Neuronal stem cell (in vitro differentiated cells): Measurements from ENCODE around the gene UMAD1.
A peak's percentile ranks its signal among the peaks of the same experiment; 100 is the strongest.

Experiments
- DNase-seq: peaks from one replicate; pipeline ENCODE4 v3.0.0-alpha.2; 2013; ENCODE audit warnings: low spot score
- H2AFZ ChIP-seq: one replicate; pipeline ENCODE4 v1.6.1; 2013; ENCODE audit warnings: mild to moderate bottlenecking, low read length, inconsistent platforms
- H2AK5ac ChIP-seq: 2 replicates; pipeline ENCODE4 v1.6.1; 2013; ENCODE audit warnings: low read depth, mild to moderate bottlenecking, inconsistent platforms, low read length, moderate library complexity, mixed read lengths
- H2BK120ac ChIP-seq: 2 replicates; pipeline ENCODE4 v1.6.1; 2013; ENCODE audit warnings: low read depth, mild to moderate bottlenecking, inconsistent platforms, low read length, moderate library complexity, mixed read lengths
- H2BK12ac ChIP-seq: one replicate; pipeline ENCODE4 v1.6.1; 2013; ENCODE audit warnings: low read length, inconsistent platforms
- H2BK15ac ChIP-seq: 2 replicates; pipeline ENCODE4 v1.6.1; 2013; ENCODE audit warnings: mild to moderate bottlenecking, low read length, inconsistent platforms, mixed read lengths
- H2BK5ac ChIP-seq: one replicate; pipeline ENCODE4 v1.6.1; 2013; ENCODE audit warnings: inconsistent platforms, mild to moderate bottlenecking, low read length, moderate library complexity
- H3K14ac ChIP-seq: one replicate; pipeline ENCODE4 v1.6.1; 2013; ENCODE audit warnings: low read length, inconsistent platforms
- H3K18ac ChIP-seq: 2 replicates; pipeline ENCODE4 v1.6.1; 2013; ENCODE audit warnings: low read length, inconsistent platforms
- H3K23ac ChIP-seq: 2 replicates; pipeline ENCODE4 v1.6.1; 2013; ENCODE audit warnings: low read depth, mild to moderate bottlenecking, mixed read lengths, low read length, inconsistent platforms; ENCODE audit not compliant: poor library complexity
- H3K27ac ChIP-seq: replicated peaks from 3 replicates; pipeline ENCODE4 v1.5.1; 2013; ENCODE audit warnings: low read length, inconsistent platforms
- H3K27me3 ChIP-seq, 3 experiments: 2 replicates each; pipeline ENCODE4 v1.6.1; 2013; ENCODE audit warnings: low read length in 3 of 3, mild to moderate bottlenecking in 2 of 3, inconsistent platforms in 1 of 3, low read depth in 1 of 3, mixed read lengths in 1 of 3, moderate library complexity in 1 of 3; ENCODE audit not compliant: control insufficient read depth in 3 of 3, insufficient read depth in 3 of 3
- H3K36me3 ChIP-seq, 2 donors: replicated peaks in 1 of 2; 2 replicates each; pipeline ENCODE4 v1.6.1; 2013; ENCODE audit warnings: low read length in 2 of 2; ENCODE audit not compliant: control insufficient read depth in 2 of 2, insufficient read depth in 2 of 2
- H3K4ac ChIP-seq: 2 replicates; pipeline ENCODE4 v1.6.1; 2013; ENCODE audit warnings: inconsistent platforms, mild to moderate bottlenecking, low read length, moderate library complexity
- H3K4me1 ChIP-seq, 2 donors: 1 replicate in 1 of 2; 2 replicates in 1 of 2; pipeline ENCODE4 v1.6.1; 2013; ENCODE audit warnings: low read length in 2 of 2, low read depth in 1 of 2; ENCODE audit not compliant: control insufficient read depth in 2 of 2, insufficient read depth in 1 of 2
- H3K4me2 ChIP-seq: one replicate; pipeline ENCODE4 v1.6.1; 2013; ENCODE audit warnings: mild to moderate bottlenecking, low read length, inconsistent platforms; ENCODE audit not compliant: insufficient read depth, poor library complexity, severe bottlenecking
- H3K4me3 ChIP-seq, 2 donors: 2 replicates each; pipeline ENCODE4 v1.5.1; 2013; ENCODE audit warnings: low read length in 2 of 2, mild to moderate bottlenecking in 2 of 2, inconsistent platforms in 1 of 2, moderate library complexity in 1 of 2
- H3K79me1 ChIP-seq: one replicate; pipeline ENCODE4 v1.6.1; 2013; ENCODE audit warnings: low read depth, mild to moderate bottlenecking, inconsistent platforms, low read length, moderate library complexity
- H3K9ac ChIP-seq: one replicate; pipeline ENCODE4 v1.6.1; 2013; ENCODE audit warnings: mild to moderate bottlenecking, low read depth, low read length, inconsistent platforms; ENCODE audit not compliant: poor library complexity
- H3K9me3 ChIP-seq, 2 donors: replicated peaks in 1 of 2; 2 replicates each; pipeline versions ENCODE3 to v1.6.1; 2013; ENCODE audit warnings: low read length in 2 of 2, mild to moderate bottlenecking in 2 of 2, inconsistent platforms in 1 of 2, low read depth in 1 of 2, mixed read lengths in 1 of 2, moderate library complexity in 1 of 2; ENCODE audit not compliant: control insufficient read depth in 2 of 2, insufficient read depth in 1 of 2
- H4K8ac ChIP-seq: one replicate; pipeline ENCODE4 v1.6.1; 2013; ENCODE audit warnings: low read depth, mild to moderate bottlenecking, inconsistent platforms, low read length, moderate library complexity
- H4K91ac ChIP-seq: one replicate; pipeline ENCODE4 v1.6.1; 2013; ENCODE audit warnings: low read length, low read depth, mild to moderate bottlenecking, inconsistent platforms; ENCODE audit not compliant: poor library complexity
- WGBS, 2 donors: extraction: QIAGEN DNeasy Blood & Tissue Kit; methylation state at CpG; one replicate each; pipeline ENCODE4 v1.1.7; 2013; ENCODE audit warnings: missing lambda C conversion rate in 2 of 2, mixed read lengths in 1 of 2; ENCODE audit not compliant: insufficient read length in 2 of 2, insufficient replicate concordance in 1 of 2; ENCODE audit errors: extremely low coverage in 2 of 2; 5-methylcytosine and 5-hydroxymethylcytosine counted together

Gene UMAD1

GRCh38 chr7:7819442-7820247 lies 179.1 kb downstream of the UMAD1 start:
- no peak overlapping the region for H3K27ac ChIP-seq
- H2AK5ac ChIP-seq: no peak overlapping the region
- no peak for DNase-seq
- no peak overlapping the region for H2BK12ac ChIP-seq
- H2BK120ac ChIP-seq: no peak overlapping the region
- H3K9me3 ChIP-seq: peaks cover 0 to 2% of the 10 kb centered on the region in 2 donors
- H3K4me2 ChIP-seq: no peak overlapping the region
- H2BK15ac ChIP-seq: no peak overlapping the region
- H3K79me1 ChIP-seq: no peaks in the 10 kb centered on the region
- H3K14ac ChIP-seq: no peak overlapping the region
- peaks cover 9 to 15% of the 10 kb centered on the region in 2 donors for H3K4me1 ChIP-seq
- H3K23ac ChIP-seq: no peak overlapping the region
- no peaks in the 10 kb centered on the region for H3K27me3 ChIP-seq
- no CpG with 5 or more reads among the region's 6 CpGs for WGBS, 2 donors
- no peak overlapping the region for H3K18ac ChIP-seq
- H4K91ac ChIP-seq: no peak overlapping the region
- peaks cover 0 to 2% of the 10 kb centered on the region in 2 donors for H3K36me3 ChIP-seq
- H3K4me3 ChIP-seq: no peak overlapping the region
- no peak overlapping the region for H3K4ac ChIP-seq
- no peak overlapping the region for H2AFZ ChIP-seq
- no peak overlapping the region for H4K8ac ChIP-seq
- no peak overlapping the region for H3K9ac ChIP-seq
- H2BK5ac ChIP-seq: no peak overlapping the region

- Histone ChIP-seq H3K79me1 (no peaks in the 10 kb centered on the region), H2BK120ac (no peak overlapping the region), H3K4ac (no peak overlapping the region), H2BK5ac (no peak overlapping the region), H3K14ac (no peak overlapping the region), H3K4me2 (no peak overlapping the region), H3K4me1 (peaks cover 9 to 15% of the 10 kb centered on the region in 2 donors), H3K36me3 (no peaks in the 10 kb centered on the region), H2BK12ac (no peak overlapping the region), H3K27ac (no peak overlapping the region), H3K4me3 (no peak overlapping the region), H2AFZ (no peak overlapping the region), H4K91ac (no peak overlapping the region), H3K18ac (no peak overlapping the region), H3K27me3 (no peaks in the 10 kb centered on the region), H3K9me3 (peaks cover 0 to under 1% of the 10 kb centered on the region in 2 donors), H3K23ac (no peak overlapping the region), H4K8ac (no peak overlapping the region), H2BK15ac (no peak overlapping the region), H3K9ac (no peak overlapping the region), H2AK5ac (no peak overlapping the region)
- DNase-seq: no peak
- no CpG with 5 or more reads among the region's 1 CpG for WGBS, 2 donors
Observed at GRCh38 chr7:7820409-7820808, 179.9 kb downstream of the UMAD1 start.

- Histone ChIP-seq H2BK5ac (no peak overlapping the region), H4K91ac (no peak overlapping the region), H3K27ac (peak overlapping the region; percentile 57), H3K4me1 (peaks cover 9 to 15% of the 10 kb centered on the region in 2 donors), H2BK15ac (no peak overlapping the region), H3K9me3 (peaks cover 0 to 2% of the 10 kb centered on the region in 2 donors), H3K18ac (no peak overlapping the region), H3K23ac (no peak overlapping the region), H3K79me1 (no peaks in the 10 kb centered on the region), H2BK12ac (no peak overlapping the region), H4K8ac (no peak overlapping the region), H3K27me3 (no peaks in the 10 kb centered on the region), H2BK120ac (no peak overlapping the region), H3K4ac (no peak overlapping the region), H2AFZ (no peak overlapping the region), H3K14ac (no peak overlapping the region), H3K4me3 (no peak overlapping the region), H3K4me2 (no peak overlapping the region), H2AK5ac (no peak overlapping the region), H3K9ac (no peak overlapping the region), H3K36me3 (no peaks in the 10 kb centered on the region)
- WGBS, 2 donors: no CpG with 5 or more reads among the region's 3 CpGs
- no peak for DNase-seq
Observed at GRCh38 chr7:7820939-7821338, 180.4 kb downstream of the UMAD1 start.

GRCh38 chr7:7821517-7821916 lies 181.0 kb downstream of the UMAD1 start:
- Histone ChIP-seq H3K4me3 (no peak overlapping the region), H3K79me1 (no peaks in the 10 kb centered on the region), H2BK12ac (no peak overlapping the region), H3K4me2 (no peak overlapping the region), H2BK5ac (no peak overlapping the region), H3K36me3 (no peaks in the 10 kb centered on the region), H3K9ac (no peak overlapping the region), H3K27me3 (no peaks in the 10 kb centered on the region), H3K4me1 (peaks cover 9 to 15% of the 10 kb centered on the region in 2 donors), H2BK120ac (no peak overlapping the region), H2AK5ac (no peak overlapping the region), H2AFZ (no peak overlapping the region), H2BK15ac (no peak overlapping the region), H3K9me3 (peaks cover 0 to 2% of the 10 kb centered on the region in 2 donors), H4K91ac (no peak overlapping the region), H3K14ac (no peak overlapping the region), H4K8ac (no peak overlapping the region), H3K23ac (no peak overlapping the region), H3K4ac (no peak overlapping the region), H3K18ac (no peak overlapping the region), H3K27ac (no peak overlapping the region)
- no peak for DNase-seq
- WGBS, 2 donors: no CpG with 5 or more reads among the region's 3 CpGs
